ENCODE measurements around the gene LAYN. TPM values are rescaled to one million over a fixed set of nuclear protein-coding genes. Genes with fewer than 3 reads are reported as not detected.

Gene LAYN
- total and polyA plus RNA-seq, 2 donors from 2014 or later, result 4.8 to 7.6 TPM

DNA sequence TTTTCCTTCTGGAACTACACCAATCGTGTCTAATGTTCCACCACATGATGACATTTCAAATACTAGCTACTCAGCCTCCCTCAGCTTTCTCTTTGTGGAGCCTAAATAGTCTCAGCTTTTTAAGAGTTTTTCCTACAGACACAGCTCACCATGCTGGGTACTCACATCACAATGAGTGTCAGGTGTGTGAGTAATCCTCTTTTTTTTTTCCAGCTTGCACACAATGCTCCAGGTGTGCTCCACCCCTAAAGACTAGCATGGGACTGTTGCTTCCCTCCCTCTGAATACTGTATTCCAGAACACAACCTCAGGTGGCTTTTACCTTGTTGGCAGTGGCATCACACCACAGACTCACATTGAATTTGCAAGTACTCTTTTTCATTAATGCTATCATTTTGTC, 40.0 kb upstream of the LAYN start:
- Histone ChIP-seq H3K9me3 (ENCODE audit: control insufficient read depth in 2 of 3, insufficient read depth in 1 of 3, low read length in 3 of 3) (no peaks in the 10 kb centered on the region), H3K27me3 (ENCODE audit: control insufficient read depth, insufficient read depth, low read length) (no peaks in the 10 kb centered on the region), H3K36me3 (ENCODE audit: control insufficient read depth in 2 of 3, insufficient read depth in 3 of 3, low read length in 3 of 3) (no peaks in the 10 kb centered on the region), H3K4me3 (ENCODE audit: low read length in 3 of 3) (no peak overlapping the region), H3K9ac (ENCODE audit: low read length in 3 of 3) (no peak overlapping the region), H3K4me1 (ENCODE audit: control insufficient read depth in 2 of 3, insufficient read depth in 2 of 3, low read depth in 1 of 3, low read length in 3 of 3) (no peaks in the 10 kb centered on the region), H3K27ac (ENCODE audit: low read depth in 2 of 2, low read length in 2 of 2) (no peak overlapping the region)
- intact Hi-C loops (cut with DNase I), result no loop called here
- TF ChIP-seq, protein P1, sequence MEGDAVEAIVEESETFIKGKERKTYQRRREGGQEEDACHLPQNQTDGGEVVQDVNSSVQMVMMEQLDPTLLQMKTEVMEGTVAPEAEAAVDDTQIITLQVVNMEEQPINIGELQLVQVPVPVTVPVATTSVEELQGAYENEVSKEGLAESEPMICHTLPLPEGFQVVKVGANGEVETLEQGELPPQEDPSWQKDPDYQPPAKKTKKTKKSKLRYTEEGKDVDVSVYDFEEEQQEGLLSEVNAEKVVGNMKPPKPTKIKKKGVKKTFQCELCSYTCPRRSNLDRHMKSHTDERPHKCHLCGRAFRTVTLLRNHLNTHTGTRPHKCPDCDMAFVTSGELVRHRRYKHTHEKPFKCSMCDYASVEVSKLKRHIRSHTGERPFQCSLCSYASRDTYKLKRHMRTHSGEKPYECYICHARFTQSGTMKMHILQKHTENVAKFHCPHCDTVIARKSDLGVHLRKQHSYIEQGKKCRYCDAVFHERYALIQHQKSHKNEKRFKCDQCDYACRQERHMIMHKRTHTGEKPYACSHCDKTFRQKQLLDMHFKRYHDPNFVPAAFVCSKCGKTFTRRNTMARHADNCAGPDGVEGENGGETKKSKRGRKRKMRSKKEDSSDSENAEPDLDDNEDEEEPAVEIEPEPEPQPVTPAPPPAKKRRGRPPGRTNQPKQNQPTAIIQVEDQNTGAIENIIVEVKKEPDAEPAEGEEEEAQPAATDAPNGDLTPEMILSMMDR (IDR thresholded peaks at IDR 0.05; ENCODE audit: borderline replicate concordance, extremely low read depth, insufficient read depth), result no peak
- no peak for DNase-seq
- no peak for FAIRE-seq

DNA sequence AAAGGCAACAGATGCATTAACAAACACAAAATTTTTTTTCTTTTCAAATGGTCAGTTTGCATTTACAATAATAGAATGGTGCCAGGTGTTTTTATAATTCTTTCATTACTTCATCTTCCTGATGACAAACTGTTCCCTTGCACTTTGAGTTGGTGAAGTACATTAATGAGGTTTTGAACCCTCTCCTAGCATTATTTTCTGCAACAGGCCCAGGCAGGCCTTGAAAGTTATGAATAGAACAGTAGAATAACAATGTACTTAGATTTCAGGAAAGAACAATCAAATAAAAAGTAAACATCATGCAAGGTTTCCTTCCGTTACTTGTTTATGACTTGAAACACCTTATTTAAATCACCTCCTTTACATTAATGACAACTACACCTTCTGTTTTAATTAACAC, 37.9 kb upstream of the LAYN start:
- intact Hi-C loops (cut with DNase I), result no loop called here
- Histone ChIP-seq H3K27me3 (ENCODE audit: control insufficient read depth, insufficient read depth, low read length) (no peaks in the 10 kb centered on the region), H3K4me1 (ENCODE audit: control insufficient read depth in 2 of 3, insufficient read depth in 2 of 3, low read depth in 1 of 3, low read length in 3 of 3) (no peaks in the 10 kb centered on the region), H3K9me3 (ENCODE audit: control insufficient read depth in 2 of 3, insufficient read depth in 1 of 3, low read length in 3 of 3) (no peaks in the 10 kb centered on the region), H3K36me3 (ENCODE audit: control insufficient read depth in 2 of 3, insufficient read depth in 3 of 3, low read length in 3 of 3) (no peaks in the 10 kb centered on the region), H3K4me3 (ENCODE audit: low read length in 3 of 3) (no peak overlapping the region), H3K27ac (ENCODE audit: low read depth in 2 of 2, low read length in 2 of 2) (no peak overlapping the region), H3K9ac (ENCODE audit: low read length in 3 of 3) (no peak overlapping the region)
- TF ChIP-seq, protein P1 (IDR thresholded peaks at IDR 0.05; ENCODE audit: borderline replicate concordance, extremely low read depth, insufficient read depth), result no peak
- no peak for DNase-seq
- no peak for FAIRE-seq

DNA sequence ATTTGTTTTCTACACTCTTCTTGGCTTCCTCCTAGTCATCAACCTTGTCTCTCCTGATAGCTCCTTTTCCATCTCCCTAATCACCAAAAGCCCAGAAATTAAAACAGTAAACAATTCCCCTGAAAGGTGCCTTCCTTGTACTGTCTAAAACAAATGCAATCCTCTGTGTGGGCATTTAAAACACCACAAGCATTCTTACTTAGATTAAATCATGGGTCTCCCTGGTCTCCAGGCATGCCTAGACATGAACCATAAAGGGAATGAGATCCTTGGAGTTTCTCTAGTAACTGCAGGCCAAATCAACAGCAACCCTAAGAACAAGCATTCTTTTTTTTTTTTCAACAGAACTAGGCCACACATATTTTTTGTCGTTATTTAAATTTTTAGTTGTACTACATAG, 30.2 kb upstream of the LAYN start:
- Histone ChIP-seq H3K36me3 (ENCODE audit: control insufficient read depth in 2 of 3, insufficient read depth in 3 of 3, low read length in 3 of 3) (no peaks in the 10 kb centered on the region), H3K4me1 (ENCODE audit: control insufficient read depth in 2 of 3, insufficient read depth in 2 of 3, low read depth in 1 of 3, low read length in 3 of 3) (no peaks in the 10 kb centered on the region), H3K9ac (ENCODE audit: low read length in 3 of 3) (no peak overlapping the region), H3K27me3 (ENCODE audit: control insufficient read depth, insufficient read depth, low read length) (peaks cover 32% of the 10 kb centered on the region), H3K27ac (ENCODE audit: low read depth in 2 of 2, low read length in 2 of 2) (no peak overlapping the region), H3K9me3 (ENCODE audit: control insufficient read depth in 2 of 3, insufficient read depth in 1 of 3, low read length in 3 of 3) (no peaks in the 10 kb centered on the region), H3K4me3 (ENCODE audit: low read length in 3 of 3) (no peak overlapping the region)
- TF ChIP-seq, protein P1 (IDR thresholded peaks at IDR 0.05; ENCODE audit: borderline replicate concordance, extremely low read depth, insufficient read depth), result no peak
- DNase-seq, result no peak
- intact Hi-C loops (cut with DNase I), result no loop called here
- no peak for FAIRE-seq
